ENCODE measurements around the gene INS. TPM values are rescaled to one million over a fixed set of nuclear protein-coding genes. Genes with fewer than 3 reads are reported as not detected.

The INS gene
- total and polyA plus RNA-seq, 10 of the 15 experiments (the other 5 are each of a cell fraction or from before 2014, with no cell fraction given) = not detected

DNA sequence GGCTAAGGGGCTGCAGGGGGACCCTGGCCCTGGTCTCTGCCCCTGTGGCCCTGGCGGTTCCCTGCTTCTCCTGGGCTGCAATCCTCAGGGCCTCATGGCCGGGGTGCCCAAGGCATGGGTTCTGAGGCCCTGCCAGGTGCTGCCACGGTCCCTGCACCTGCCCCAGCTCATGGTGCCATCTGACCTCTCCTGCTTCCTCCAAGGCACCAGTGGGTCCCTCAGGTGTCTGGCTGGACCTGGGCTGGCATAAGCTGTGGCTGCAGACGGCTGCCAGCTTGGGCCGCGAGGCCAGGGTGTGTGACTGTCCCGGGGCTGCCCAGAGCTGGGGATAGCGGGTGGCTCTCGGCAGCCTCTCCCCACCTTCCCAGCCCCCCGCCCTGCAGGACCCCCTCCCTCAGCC is 2.0 kb downstream of the INS start (continued):
- TF ChIP-seq WRNIP1 (IDR thresholded peaks at IDR 0.05; ENCODE audit: borderline replicate concordance, low read depth, low read length) = no peak
- TF ChIP-seq BACH1 (IDR thresholded peaks at IDR 0.05; ENCODE audit: borderline replicate concordance) = no peak
- no peak for TF ChIP-seq RB1 (IDR thresholded peaks at IDR 0.05; ENCODE audit: borderline replicate concordance)
- TF ChIP-seq HDAC6 (IDR thresholded peaks at IDR 0.05; ENCODE audit: unreplicated experiment) = no peak
- TF ChIP-seq SMARCA5 (IDR thresholded peaks at IDR 0.05) = no peak
- TF ChIP-seq PAX8 (IDR thresholded peaks at IDR 0.05) = no peak
- TF ChIP-seq IRF4 (IDR thresholded peaks at IDR 0.05; ENCODE audit: low read depth, low read length) = no peak
- TF ChIP-seq HCFC1 (IDR thresholded peaks at IDR 0.05; ENCODE audit: low read length) = no peak

GRCh38 chr11:2158296-2158737 is 2.7 kb downstream of the INS start:
- ChIA-PET SMC1A (ENCODE audit: uncharacterized antibody, unreplicated experiment) (no interaction called here), RAD21 (ENCODE audit: unreplicated experiment) (interaction anchor here (0.5 kb wide), 1 partner anchor 119 kb away, joined by 3 read pairs; no protein-coding TSS in a partner anchor), CTCF (interaction anchor here (1.1 kb wide), 1 partner anchor 334 kb away, joined by 3 read pairs; no protein-coding TSS in a partner anchor), POLR2A (no interaction called here)
- no peak for TF ChIP-seq MYC (IDR thresholded peaks at IDR 0.05; ENCODE audit: insufficient read depth, insufficient read length, insufficient replicate concordance, low read length, severe bottlenecking)
- no peak for TF ChIP-seq HCFC1 (IDR thresholded peaks at IDR 0.05; ENCODE audit: low read length)
- TF ChIP-seq SMC3 (IDR thresholded peaks at IDR 0.05; ENCODE audit: borderline replicate concordance, low read length) = no peak
- TF ChIP-seq SREBF1 (IDR thresholded peaks at IDR 0.05; ENCODE audit: low read length) = no peak
- TF ChIP-seq RAD21 (IDR thresholded peaks at IDR 0.05; ENCODE audit: insufficient read depth, low read depth, low read length) = no peak
- TF ChIP-seq REST (IDR thresholded peaks at IDR 0.05; ENCODE audit: low read depth, low read length) = no peak
- no peak for TF ChIP-seq BCL3 (IDR thresholded peaks at IDR 0.05; ENCODE audit: borderline replicate concordance, insufficient read depth, low read depth, low read length, poor library complexity, severe bottlenecking)
- TF ChIP-seq IKZF1 (conservative IDR thresholded peaks at IDR 0.05) = no peak
- no peak for TF ChIP-seq GABPA (IDR thresholded peaks at IDR 0.05; ENCODE audit: low read depth)
- no peak for TF ChIP-seq EED (IDR thresholded peaks at IDR 0.05; ENCODE audit: low read depth)
- no peak for TF ChIP-seq NRF1 (conservative IDR thresholded peaks at IDR 0.05; ENCODE audit: low read depth, low read length)
- TF ChIP-seq LARP7 (IDR thresholded peaks at IDR 0.05) = no peak
- no peak for TF ChIP-seq ATF3 (IDR thresholded peaks at IDR 0.05; ENCODE audit: borderline replicate concordance, extremely low read depth, low read depth, low read length)
- 27% methylated on average over 13 of the region's 13 CpGs for WGBS (ENCODE audit: insufficient coverage, insufficient replicate concordance, low lambda C conversion rate, missing lambda C conversion rate)
- Histone ChIP-seq H3K9ac (ENCODE audit: control insufficient read depth, insufficient read depth, low read length) (no peak overlapping the region), H3K4me1 (ENCODE audit: control insufficient read depth, insufficient read depth, low read length) (no peaks in the 10 kb centered on the region), H3K4me2 (ENCODE audit: control insufficient read depth, insufficient read depth) (no peak overlapping the region), H3K27me3 (replicated peaks in 1 of 2; ENCODE audit: control insufficient read depth in 2 of 2, insufficient read depth in 2 of 2, low read length in 1 of 2) (no peaks in the 10 kb centered on the region), H3K36me3 (ENCODE audit: control insufficient read depth in 2 of 2, insufficient read depth in 2 of 2, low read length in 1 of 2) (no peaks in the 10 kb centered on the region), H3K4me3 (no peak overlapping the region), H3K9me3 (replicated peaks; ENCODE audit: control insufficient read depth, insufficient read depth, low read length) (no peaks in the 10 kb centered on the region), H4K20me1 (ENCODE audit: control insufficient read depth, insufficient read depth) (no peaks in the 10 kb centered on the region), H3K27ac (ENCODE audit: control insufficient read depth, insufficient read depth) (no peak overlapping the region), H2AFZ (ENCODE audit: control insufficient read depth, low read depth, low read length) (no peak overlapping the region), H3K79me2 (ENCODE audit: control insufficient read depth, insufficient read depth, low read length) (no peaks in the 10 kb centered on the region)
- in situ Hi-C loops (cut with MboI) = no loop called here
- DNase-seq (ENCODE audit: low read depth, low spot score) (no peak), FAIRE-seq (no peak), ATAC-seq (no peak)
- BruUV-seq (replicated peaks) = no TSS peak
- intact Hi-C loops (cut with micrococcal nuclease; ENCODE audit: unreplicated experiment) = no loop called here
